HepG2 (cell line): ENCODE measurements around the gene JMJD1C. TPM values are rescaled to one million over a fixed set of nuclear protein-coding genes. Genes with fewer than 3 reads are reported as not detected.

ENCODE experiments used
- ATAC-seq: fragments of 200-7000 bp; cut with Tn5 transposase; 3 replicates; pipeline ENCODE4 v1.9.1; 2020; ENCODE audit warnings: mild to moderate bottlenecking, moderate library complexity
- BruUV-seq: library from RNA; stranded (reverse); fragments of 400-500 nt; replicated peaks from 2 replicates; lab custom pipeline; 2021; lab: Mats Ljungman, UMichigan
- CTCF ChIA-PET: fragments of 300-600 bp; formaldehyde crosslinking; extraction: SDS; loops from one replicate; lab custom pipeline; 2021; ENCODE audit warnings: low total read pairs, inconsistent platforms, low intra/inter-chr PET ratio; lab: Yijun Ruan, JAX
- POLR2A ChIA-PET: fragments of 350-600 bp; sonication (Branson Sonifier 250); formaldehyde crosslinking; loops from one replicate; lab custom pipeline; 2020; ENCODE audit warnings: antibody characterized with exemption, inconsistent platforms; lab: Yijun Ruan, JAX
- DNase-seq: peaks from one replicate; pipeline ENCODE4 v3.0.0-alpha.2; 2015; ENCODE audit warnings: low spot score
- FAIRE-seq: peaks from 3 replicates; lab custom pipeline; 2011; peaks lifted over from hg19 to GRCh38; lab: Jason Lieb, UNC
- H2AFZ ChIP-seq: one replicate; pipeline ENCODE4 v1.6.1; 2011; ENCODE audit warnings: low read length, inconsistent platforms
- H3K27ac ChIP-seq: fragments of 300-600 bp; 3 replicates; pipeline ENCODE4 v1.8.0; 2011; ENCODE audit warnings: mixed run types, mild to moderate bottlenecking, mixed read lengths, low read length, inconsistent platforms; ENCODE audit not compliant: insufficient read depth; ENCODE audit errors: extremely low read length
- H3K27me3 ChIP-seq, 2 experiments: fragments of 200-600 bp in 1 of 2; 2 replicates in 1 of 2; 3 replicates in 1 of 2; pipeline versions ENCODE4 v1.6.0 to v1.8.0; 2011; ENCODE audit warnings: low read length in 2 of 2, mild to moderate bottlenecking in 2 of 2, moderate library complexity in 2 of 2, inconsistent platforms in 1 of 2; ENCODE audit not compliant: insufficient read depth in 2 of 2, control insufficient read depth in 1 of 2
- H3K36me3 ChIP-seq, 2 experiments: fragments of 200-600 bp in 1 of 2; replicated peaks in 1 of 2; 2 replicates in 1 of 2; 3 replicates in 1 of 2; pipeline versions ENCODE4 v1.5.1 to v1.8.0; 2011; ENCODE audit warnings: low read length in 2 of 2, inconsistent platforms in 1 of 2; ENCODE audit not compliant: insufficient read depth in 2 of 2, control insufficient read depth in 1 of 2
- H3K4me1 ChIP-seq: 2 replicates; pipeline ENCODE4 v1.5.1; 2012; ENCODE audit warnings: low read length, inconsistent platforms; ENCODE audit not compliant: insufficient read depth
- H3K4me2 ChIP-seq: 2 replicates; pipeline ENCODE4 v1.6.0; 2011; ENCODE audit warnings: low read depth, low read length, inconsistent platforms
- H3K4me3 ChIP-seq, 3 experiments: fragments of 200-600 bp in 1 of 3; sonication (generic), shearing (Covaris generic) in 1 of 3; replicated peaks in 1 of 3; 2 replicates each; pipeline ENCODE4 v1.5.1; 2011 to 2016; ENCODE audit warnings: low read length in 3 of 3, inconsistent platforms in 2 of 3, low read depth in 2 of 3, mild to moderate bottlenecking in 2 of 3, control low read depth in 1 of 3, mixed read lengths in 1 of 3; ENCODE audit not compliant: insufficient read depth in 1 of 3
- H3K79me2 ChIP-seq: one replicate; pipeline ENCODE4 v1.6.1; 2011; ENCODE audit warnings: low read length, inconsistent platforms; ENCODE audit not compliant: insufficient read depth
- H3K9ac ChIP-seq: 2 replicates; pipeline ENCODE4 v1.6.0; 2011; ENCODE audit warnings: mild to moderate bottlenecking, low read depth, low read length, inconsistent platforms; ENCODE audit not compliant: insufficient read depth
- H3K9me3 ChIP-seq: 2 replicates; pipeline ENCODE4 v1.5.1; 2012; ENCODE audit warnings: mild to moderate bottlenecking, low read length
- H4K20me1 ChIP-seq: 2 replicates; pipeline ENCODE4 v1.6.0; 2011; ENCODE audit warnings: inconsistent platforms, mild to moderate bottlenecking, low read length, moderate library complexity; ENCODE audit not compliant: insufficient read depth
- CEBPZ ChIP-seq: IDR thresholded peaks from 2 replicates; pipeline ENCODE4 v1.6.1; 2012; ENCODE audit warnings: low read length, improper control_type of control experiment
- MLLT10 ChIP-seq: sonication (generic); formaldehyde crosslinking; IDR thresholded peaks from 2 replicates; pipeline ENCODE4 v1.4.0; 2020; ENCODE audit warnings: missing genetic modification reagents
- NCOA2 ChIP-seq: sonication (generic); formaldehyde crosslinking; IDR thresholded peaks from 2 replicates; pipeline ENCODE4 v1.8.0; 2022; ENCODE audit warnings: inconsistent platforms
- SP2 ChIP-seq: sonication (generic); formaldehyde crosslinking; IDR thresholded peaks from 2 replicates; pipeline ENCODE4 v1.5.1; 2020; ENCODE audit warnings: mild to moderate bottlenecking, missing genetic modification reagents
- SUZ12 ChIP-seq: fragments of 150-350 bp; IDR thresholded peaks from 2 replicates; pipeline ENCODE4 v1.6.1; 2014; ENCODE audit warnings: low read depth, low read length
- TFAP4 ChIP-seq: sonication (generic); IDR thresholded peaks from 2 replicates; pipeline ENCODE4 v1.6.1; 2016; ENCODE audit warnings: low read depth, borderline replicate concordance
- WGBS: methylation state at CpG from one replicate; pipeline ENCODE4 v1.1.6; 2017; ENCODE audit warnings: low lambda C conversion rate; 5-methylcytosine and 5-hydroxymethylcytosine counted together
- in situ Hi-C: cut with HindIII; loops from 2 replicates; pipeline ENCODE4 v1.10.0; 2017; ENCODE audit warnings: low pct_unique_long_range_greater_than_20kb; ENCODE audit not compliant: extremely low pct_ligation_motif_present
- intact Hi-C: fragments of 100-400 bp; cut with micrococcal nuclease; formaldehyde crosslinking; loops from one replicate; pipeline ENCODE4 v1.10.0; 2022; ENCODE audit not compliant: unreplicated experiment
- polyA plus RNA-seq, 8 experiments: library from polyadenylated mRNA; depleted of rRNA in 3 of 8; stranded (reverse) in 7 of 8; unstranded in 1 of 8; fragments of >200 nt; fragmentation: Illumina TruSeq in 4 of 8; extraction: Trizol in 4 of 8; gene quantifications; 2 replicates each; pipeline versions ENCODE4 v1.2.1 to v1.2.3, GENCODE V29; 2011 to 2016; ENCODE audit warnings: low read depth in 4 of 8, missing spikeins in 1 of 8, mixed read lengths in 1 of 8; ENCODE audit not compliant: insufficient read depth in 1 of 8
- total RNA-seq, 5 experiments: library from RNA; depleted of rRNA; stranded (reverse); fragments of >200 nt; fragmentation: Illumina TruSeq; extraction: Trizol; gene quantifications; 2 replicates each; pipeline ENCODE4 v1.2.3, GENCODE V29; 2016; ENCODE audit warnings: low read depth in 1 of 5
- TF ChIP-seq, protein P1 (sequence below): sonication (generic); formaldehyde crosslinking; IDR thresholded peaks from 2 replicates; pipeline ENCODE4 v1.4.0; 2020; ENCODE audit warnings: missing genetic modification reagents, mild to moderate bottlenecking, borderline replicate concordance
- TF ChIP-seq, protein P2 (sequence below): sonication (generic); formaldehyde crosslinking; IDR thresholded peaks from 2 replicates; pipeline ENCODE4 v1.4.0; 2020; ENCODE audit warnings: mild to moderate bottlenecking, low read depth, missing genetic modification reagents
- TF ChIP-seq, protein P3 (sequence below): IDR thresholded peaks from 2 replicates; pipeline ENCODE4 v1.6.1; 2016; ENCODE audit warnings: control low read depth

The JMJD1C gene
- total and polyA plus RNA-seq, 2 of the 13 experiments (the other 11 are each of a cell fraction or from before 2014, with no cell fraction given): 42.3 to 42.7 TPM

DNA sequence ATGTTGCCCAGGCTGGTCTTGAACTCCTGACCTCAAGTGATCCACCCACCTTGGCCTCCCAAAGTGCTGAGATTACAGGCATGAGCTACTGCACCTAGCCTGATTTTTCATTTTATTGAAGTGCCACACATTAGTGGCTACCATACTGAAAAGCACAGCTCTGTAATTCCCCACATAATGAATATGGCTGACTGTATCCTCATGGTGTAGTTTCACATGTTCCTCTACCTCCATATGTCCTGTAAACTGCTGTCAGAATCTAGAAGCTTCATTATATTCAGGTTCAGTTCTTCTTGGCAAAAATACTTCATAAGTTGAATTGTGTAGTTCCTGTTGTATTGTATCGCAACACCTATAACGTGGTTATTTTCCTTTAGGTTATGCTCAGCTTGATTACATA, 11.1 kb downstream of the JMJD1C start:
- 96% methylated on average over 2 of the region's 2 CpGs for WGBS
- Histone ChIP-seq H3K4me2 (no peak overlapping the region), H3K27me3 (no peaks in the 10 kb centered on the region), H3K4me1 (peaks cover 8% of the 10 kb centered on the region), H3K4me3 (no peak overlapping the region), H3K79me2 (peaks cover 89% of the 10 kb centered on the region), H3K27ac (no peak overlapping the region), H2AFZ (no peak overlapping the region), H4K20me1 (no peaks in the 10 kb centered on the region; the same call in 1 of the 2 replicates), H3K9ac (no peak overlapping the region), H3K36me3 (peaks cover 0 to 6% of the 10 kb centered on the region in 2 experiments; a peak in 1 of 5 replicates), H3K9me3 (no peaks in the 10 kb centered on the region)
- ATAC-seq (no peak), FAIRE-seq (no peak), DNase-seq (no peak)
- in situ Hi-C loops: no loop called here
- TF ChIP-seq, protein P1, sequence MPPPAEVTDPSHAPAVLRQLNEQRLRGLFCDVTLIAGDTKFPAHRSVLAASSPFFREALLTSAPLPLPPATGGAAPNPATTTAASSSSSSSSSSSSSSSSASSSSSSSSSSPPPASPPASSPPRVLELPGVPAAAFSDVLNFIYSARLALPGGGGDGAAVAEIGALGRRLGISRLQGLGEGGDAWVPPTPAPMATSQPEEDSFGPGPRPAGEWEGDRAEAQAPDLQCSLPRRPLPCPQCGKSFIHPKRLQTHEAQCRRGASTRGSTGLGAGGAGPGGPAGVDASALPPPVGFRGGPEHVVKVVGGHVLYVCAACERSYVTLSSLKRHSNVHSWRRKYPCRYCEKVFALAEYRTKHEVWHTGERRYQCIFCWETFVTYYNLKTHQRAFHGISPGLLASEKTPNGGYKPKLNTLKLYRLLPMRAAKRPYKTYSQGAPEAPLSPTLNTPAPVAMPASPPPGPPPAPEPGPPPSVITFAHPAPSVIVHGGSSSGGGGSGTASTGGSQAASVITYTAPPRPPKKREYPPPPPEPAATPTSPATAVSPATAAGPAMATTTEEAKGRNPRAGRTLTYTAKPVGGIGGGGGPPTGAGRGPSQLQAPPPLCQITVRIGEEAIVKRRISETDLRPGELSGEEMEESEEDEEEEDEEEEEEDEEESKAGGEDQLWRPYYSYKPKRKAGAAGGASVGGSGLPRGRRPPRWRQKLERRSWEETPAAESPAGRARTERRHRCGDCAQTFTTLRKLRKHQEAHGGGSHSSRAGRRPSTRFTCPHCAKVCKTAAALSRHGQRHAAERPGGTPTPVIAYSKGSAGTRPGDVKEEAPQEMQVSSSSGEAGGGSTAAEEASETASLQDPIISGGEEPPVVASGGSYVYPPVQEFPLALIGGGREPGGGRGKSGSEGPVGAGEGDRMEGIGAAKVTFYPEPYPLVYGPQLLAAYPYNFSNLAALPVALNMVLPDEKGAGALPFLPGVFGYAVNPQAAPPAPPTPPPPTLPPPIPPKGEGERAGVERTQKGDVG: no peak
- no peak for TF ChIP-seq SUZ12
- TF ChIP-seq, protein P2, sequence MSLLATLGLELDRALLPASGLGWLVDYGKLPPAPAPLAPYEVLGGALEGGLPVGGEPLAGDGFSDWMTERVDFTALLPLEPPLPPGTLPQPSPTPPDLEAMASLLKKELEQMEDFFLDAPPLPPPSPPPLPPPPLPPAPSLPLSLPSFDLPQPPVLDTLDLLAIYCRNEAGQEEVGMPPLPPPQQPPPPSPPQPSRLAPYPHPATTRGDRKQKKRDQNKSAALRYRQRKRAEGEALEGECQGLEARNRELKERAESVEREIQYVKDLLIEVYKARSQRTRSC (CRISPR knock-in tag): no peak
- TF ChIP-seq CEBPZ: no peak
- TF ChIP-seq SP2 (CRISPR knock-in tag): no peak
- no peak for TF ChIP-seq NCOA2
- TF ChIP-seq, protein P3, sequence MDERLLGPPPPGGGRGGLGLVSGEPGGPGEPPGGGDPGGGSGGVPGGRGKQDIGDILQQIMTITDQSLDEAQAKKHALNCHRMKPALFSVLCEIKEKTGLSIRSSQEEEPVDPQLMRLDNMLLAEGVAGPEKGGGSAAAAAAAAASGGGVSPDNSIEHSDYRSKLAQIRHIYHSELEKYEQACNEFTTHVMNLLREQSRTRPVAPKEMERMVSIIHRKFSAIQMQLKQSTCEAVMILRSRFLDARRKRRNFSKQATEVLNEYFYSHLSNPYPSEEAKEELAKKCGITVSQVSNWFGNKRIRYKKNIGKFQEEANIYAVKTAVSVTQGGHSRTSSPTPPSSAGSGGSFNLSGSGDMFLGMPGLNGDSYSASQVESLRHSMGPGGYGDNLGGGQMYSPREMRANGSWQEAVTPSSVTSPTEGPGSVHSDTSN (CRISPR knock-in tag): no peak
- no peak for TF ChIP-seq MLLT10 (CRISPR knock-in tag)
- no peak for TF ChIP-seq TFAP4
- ChIA-PET CTCF (no interaction called here), POLR2A (no interaction called here)
- intact Hi-C loops: no loop called here
- no TSS peak for BruUV-seq
